Muscle layer of colon (tissue), 2 donors: ENCODE measurements around the gene TMC6.
"Not testable (repeated sequence)": the region's sequence is repeated elsewhere in the genome, so short reads cannot be mapped to it uniquely, and the experiment has no call there.

Experiments
- H3K27ac ChIP-seq: one replicate; pipeline ENCODE4 v1.7.0; 2013; ENCODE audit warnings: low read depth, mild to moderate bottlenecking, low read length, moderate library complexity
- H3K27me3 ChIP-seq, 2 donors: one replicate each; pipeline ENCODE4 v1.7.0; 2013; ENCODE audit warnings: low read length in 2 of 2, mild to moderate bottlenecking in 2 of 2; ENCODE audit not compliant: insufficient read depth in 2 of 2, control insufficient read depth in 1 of 2
- H3K36me3 ChIP-seq: one replicate; pipeline ENCODE4 v1.7.0; 2013; ENCODE audit warnings: mild to moderate bottlenecking, low read length; ENCODE audit not compliant: insufficient read depth
- H3K4me1 ChIP-seq: one replicate; pipeline ENCODE4 v1.7.0; 2013; ENCODE audit warnings: mild to moderate bottlenecking, low read length; ENCODE audit not compliant: insufficient read depth
- H3K4me3 ChIP-seq, 2 donors: one replicate each; pipeline ENCODE4 v1.7.0; 2013; ENCODE audit warnings: low read length in 2 of 2, low read depth in 1 of 2, mild to moderate bottlenecking in 1 of 2, moderate library complexity in 1 of 2
- H3K9ac ChIP-seq: one replicate; pipeline ENCODE4 v1.7.0; 2013; ENCODE audit warnings: low read length
- H3K9me3 ChIP-seq: one replicate; pipeline ENCODE4 v1.7.0; 2013; ENCODE audit warnings: mild to moderate bottlenecking, low read length
- donor health status: abdominal sarcoma.
- donor health status: Adenocarcinoma of cecum.

TMC6 gene

GRCh38 chr17:78088529-78088928 is 40.0 kb downstream of the TMC6 start:
- Histone ChIP-seq H3K9ac (no peak overlapping the region), H3K4me3 (no peak overlapping the region), H3K27ac (no peak overlapping the region), H3K4me1 (no peaks in the 10 kb centered on the region), H3K9me3 (no peaks in the 10 kb centered on the region), H3K27me3 (no peaks in the 10 kb centered on the region), H3K36me3 (peaks cover 81% of the 10 kb centered on the region)

- H3K4me3 ChIP-seq: no peak overlapping the region
- no peak overlapping the region for H3K27ac ChIP-seq
- no peaks in the 10 kb centered on the region for H3K4me1 ChIP-seq
- H3K27me3 ChIP-seq: no peaks in the 10 kb centered on the region
- peaks cover 69% of the 10 kb centered on the region for H3K36me3 ChIP-seq
- H3K9me3 ChIP-seq: no peaks in the 10 kb centered on the region
- no peak overlapping the region for H3K9ac ChIP-seq
Measured at GRCh38 chr17:78086740-78087139, 41.8 kb downstream of the TMC6 start.

DNA sequence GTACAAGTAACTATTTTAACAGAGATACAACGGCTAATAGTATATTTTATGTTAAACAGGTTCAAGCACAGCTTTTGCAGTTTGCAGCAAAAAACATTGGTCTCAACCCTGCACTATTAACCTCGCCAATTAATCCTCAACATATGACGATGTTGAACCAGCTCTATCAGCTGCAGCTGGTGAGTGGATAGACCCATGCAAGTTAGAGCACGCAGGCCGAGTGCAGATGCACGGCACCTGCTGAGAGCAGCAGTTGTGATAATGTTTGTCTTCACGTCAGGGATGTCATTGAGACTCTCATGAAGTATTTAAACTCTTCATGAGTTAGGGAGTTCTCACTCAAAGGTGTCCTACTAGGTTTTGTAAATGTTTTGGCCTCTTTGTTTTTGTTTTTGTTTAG is 45.6 kb downstream of the TMC6 start:
- Histone ChIP-seq H3K27ac (no peak overlapping the region), H3K36me3 (peaks cover 38% of the 10 kb centered on the region)

DNA sequence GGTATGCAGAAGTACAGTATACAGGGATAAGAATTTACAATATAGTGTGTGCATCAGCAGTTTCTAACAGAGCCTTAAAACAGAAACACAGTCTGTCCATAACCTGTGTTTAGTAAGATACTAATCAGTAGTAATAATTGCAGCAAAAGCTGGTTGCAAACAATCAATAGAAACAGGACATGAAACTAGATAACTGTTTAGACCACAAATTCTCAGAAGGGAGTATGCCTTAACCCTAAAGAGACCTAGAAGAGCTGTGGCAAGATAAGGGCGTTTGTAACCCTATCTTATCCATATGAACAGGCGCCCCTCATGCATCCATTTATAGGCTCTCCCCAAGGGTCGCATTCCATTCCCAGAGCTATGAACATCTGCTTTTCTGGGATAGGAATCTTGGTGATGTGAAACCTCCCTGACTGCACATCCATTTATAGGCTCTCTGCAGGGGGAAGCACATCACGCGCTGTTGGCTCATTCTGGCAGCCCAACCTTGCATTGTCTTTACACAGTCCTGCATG is 46.1 kb downstream of the TMC6 start:
- H3K36me3 ChIP-seq: peaks cover 38% of the 10 kb centered on the region
- not testable (repeated sequence) for H3K4me3 ChIP-seq, H3K27ac ChIP-seq, H3K4me1 ChIP-seq, H3K27me3 ChIP-seq, H3K9ac ChIP-seq, H3K9me3 ChIP-seq

More for the DNA sequence above, 45.6 kb downstream of the TMC6 start:
- no peaks in the 10 kb centered on the region for H3K4me1 ChIP-seq
- H3K9ac ChIP-seq: no peak overlapping the region
- H3K27me3 ChIP-seq: no peaks in the 10 kb centered on the region
- H3K4me3 ChIP-seq: no peak overlapping the region
- no peaks in the 10 kb centered on the region for H3K9me3 ChIP-seq

DNA sequence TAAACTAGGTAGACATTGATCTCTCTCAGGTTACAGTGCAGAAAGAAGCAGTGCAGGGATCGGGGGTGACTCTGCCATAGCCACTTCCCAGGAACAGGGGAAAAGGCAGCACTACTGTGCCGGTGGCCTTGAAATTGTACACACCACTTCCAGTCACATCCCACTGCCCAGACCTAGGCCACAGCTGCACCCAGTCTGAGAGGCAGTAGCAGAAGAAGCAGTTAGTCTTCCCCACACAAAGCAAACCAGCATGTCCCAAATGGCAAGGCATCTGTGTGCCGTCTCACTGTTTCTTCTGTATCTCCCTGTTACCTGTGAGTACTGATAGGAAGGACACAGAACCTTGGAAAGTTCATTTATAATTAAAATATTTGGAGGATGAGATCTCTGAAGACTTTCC is 47.0 kb downstream of the TMC6 start:
- no peaks in the 10 kb centered on the region for H3K4me1 ChIP-seq
- no peaks in the 10 kb centered on the region for H3K27me3 ChIP-seq
- no peak overlapping the region for H3K9ac ChIP-seq
- no peaks in the 10 kb centered on the region for H3K9me3 ChIP-seq
- no peak overlapping the region for H3K4me3 ChIP-seq
- H3K36me3 ChIP-seq: peaks cover 40% of the 10 kb centered on the region
- H3K27ac ChIP-seq: no peak overlapping the region

- H3K36me3 ChIP-seq: peaks cover 50% of the 10 kb centered on the region
- no peak overlapping the region for H3K9ac ChIP-seq
- no peaks in the 10 kb centered on the region for H3K9me3 ChIP-seq
- no peak overlapping the region for H3K27ac ChIP-seq
- no peak overlapping the region for H3K4me3 ChIP-seq
- H3K4me1 ChIP-seq: no peaks in the 10 kb centered on the region
- no peaks in the 10 kb centered on the region for H3K27me3 ChIP-seq
Measured at GRCh38 chr17:78079253-78079652, 49.3 kb downstream of the TMC6 start.

GRCh38 chr17:78075545-78075944 is 53.0 kb downstream of the TMC6 start:
- peaks cover 68% of the 10 kb centered on the region for H3K36me3 ChIP-seq
- no peak overlapping the region for H3K9ac ChIP-seq
- no peaks in the 10 kb centered on the region for H3K9me3 ChIP-seq
- no peaks in the 10 kb centered on the region for H3K4me1 ChIP-seq
- H3K27ac ChIP-seq: no peak overlapping the region
- H3K4me3 ChIP-seq: no peak overlapping the region
- H3K27me3 ChIP-seq: no peaks in the 10 kb centered on the region

GRCh38 chr17:78075011-78075410 is 53.5 kb downstream of the TMC6 start:
- Histone ChIP-seq H3K4me1 (no peaks in the 10 kb centered on the region), H3K9ac (no peak overlapping the region), H3K27ac (no peak overlapping the region), H3K4me3 (no peak overlapping the region), H3K36me3 (peaks cover 72% of the 10 kb centered on the region), H3K9me3 (no peaks in the 10 kb centered on the region), H3K27me3 (no peaks in the 10 kb centered on the region)

- Histone ChIP-seq H3K27me3 (no peaks in the 10 kb centered on the region), H3K4me3 (no peak overlapping the region), H3K27ac (no peak overlapping the region), H3K4me1 (no peaks in the 10 kb centered on the region), H3K9me3 (no peaks in the 10 kb centered on the region), H3K9ac (no peak overlapping the region), H3K36me3 (peaks cover 78% of the 10 kb centered on the region)
Measured at GRCh38 chr17:78072961-78073360, 55.6 kb downstream of the TMC6 start.

GRCh38 chr17:78069695-78070094 is 58.9 kb downstream of the TMC6 start:
- no peaks in the 10 kb centered on the region for H3K4me1 ChIP-seq
- H3K9me3 ChIP-seq: no peaks in the 10 kb centered on the region
- H3K27ac ChIP-seq: no peak overlapping the region
- no peaks in the 10 kb centered on the region for H3K27me3 ChIP-seq
- H3K36me3 ChIP-seq: peaks cover 68% of the 10 kb centered on the region
- no peak overlapping the region for H3K4me3 ChIP-seq
- H3K9ac ChIP-seq: no peak overlapping the region

DNA sequence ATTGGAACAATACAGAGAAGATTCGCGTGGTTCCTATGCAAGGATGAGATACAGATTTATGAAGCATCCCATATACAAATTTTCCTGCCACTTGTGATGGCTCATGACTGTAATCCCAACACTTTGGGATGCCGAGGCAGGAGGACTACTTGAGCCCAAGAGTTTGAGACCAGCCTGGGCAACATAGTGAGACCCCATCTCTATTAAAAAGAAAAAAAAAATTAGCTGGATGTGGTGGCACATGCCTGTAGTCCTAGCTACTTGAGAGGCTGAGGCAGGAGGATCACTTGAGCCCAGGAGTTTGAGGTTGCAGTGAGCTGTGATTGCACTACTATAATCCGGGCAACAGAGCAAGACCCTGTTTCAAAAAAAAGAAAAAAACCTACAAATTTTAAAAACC is 61.6 kb downstream of the TMC6 start:
- not testable (repeated sequence) for H3K9me3 ChIP-seq
- peaks cover 46% of the 10 kb centered on the region for H3K36me3 ChIP-seq

GRCh38 chr17:78064708-78065107 is 63.8 kb downstream of the TMC6 start:
- no peaks in the 10 kb centered on the region for H3K4me1 ChIP-seq
- H3K9me3 ChIP-seq: no peaks in the 10 kb centered on the region
- H3K27me3 ChIP-seq: no peaks in the 10 kb centered on the region
- H3K27ac ChIP-seq: no peak overlapping the region
- peaks cover 31% of the 10 kb centered on the region for H3K36me3 ChIP-seq
- no peak overlapping the region for H3K9ac ChIP-seq
- H3K4me3 ChIP-seq: no peak overlapping the region

More for the DNA sequence above, 61.6 kb downstream of the TMC6 start:
- not testable (repeated sequence) for H3K9ac ChIP-seq, H3K27ac ChIP-seq, H3K27me3 ChIP-seq, H3K4me1 ChIP-seq, H3K4me3 ChIP-seq
